ENCODE data around the gene SLCO3A1. TPM values are rescaled to one million over a fixed set of nuclear protein-coding genes. Genes with fewer than 3 reads are reported as not detected.

Gene SLCO3A1
- total and polyA plus RNA-seq, 12 donors: 1.8 to 26.6 (median 17.2) TPM

DNA sequence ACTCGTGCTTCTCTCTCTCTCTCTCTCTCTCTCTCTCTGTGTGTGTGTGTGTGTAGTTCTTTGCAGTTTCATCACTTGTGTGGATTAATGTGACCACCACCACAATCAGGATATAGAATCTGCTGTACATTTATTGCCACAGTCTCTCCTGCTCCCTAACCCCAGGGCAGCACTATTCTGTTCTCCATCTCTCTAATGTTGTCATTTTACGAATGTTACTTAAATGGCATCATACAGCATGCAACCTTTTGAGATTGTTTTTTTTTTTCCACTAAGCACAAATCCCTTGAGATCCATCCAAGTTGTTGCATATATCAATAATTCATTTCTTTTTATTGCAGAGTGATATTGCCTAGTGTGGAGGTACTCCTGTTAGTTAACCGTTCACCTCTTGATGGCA, 26.9 kb downstream of the SLCO3A1 start:
- no peak for DNase-seq
- Histone ChIP-seq H3K4me3 (no peak overlapping the region), H3K36me3 (replicated peaks in 1 of 2) (no peaks in the 10 kb centered on the region), H3K27me3 (no peaks in the 10 kb centered on the region), H3K27ac (no peak overlapping the region), H3K9me3 (replicated peaks in 1 of 3) (no peaks in the 10 kb centered on the region), H3K4me1 (replicated peaks in 1 of 2) (no peaks in the 10 kb centered on the region)
- intact Hi-C loops (cut with DNase I): no loop called here
- 87 to 97% (median 93%) methylated on average over 3 of the region's 3 CpGs for WGBS, 4 donors
- TF ChIP-seq, protein P1, sequence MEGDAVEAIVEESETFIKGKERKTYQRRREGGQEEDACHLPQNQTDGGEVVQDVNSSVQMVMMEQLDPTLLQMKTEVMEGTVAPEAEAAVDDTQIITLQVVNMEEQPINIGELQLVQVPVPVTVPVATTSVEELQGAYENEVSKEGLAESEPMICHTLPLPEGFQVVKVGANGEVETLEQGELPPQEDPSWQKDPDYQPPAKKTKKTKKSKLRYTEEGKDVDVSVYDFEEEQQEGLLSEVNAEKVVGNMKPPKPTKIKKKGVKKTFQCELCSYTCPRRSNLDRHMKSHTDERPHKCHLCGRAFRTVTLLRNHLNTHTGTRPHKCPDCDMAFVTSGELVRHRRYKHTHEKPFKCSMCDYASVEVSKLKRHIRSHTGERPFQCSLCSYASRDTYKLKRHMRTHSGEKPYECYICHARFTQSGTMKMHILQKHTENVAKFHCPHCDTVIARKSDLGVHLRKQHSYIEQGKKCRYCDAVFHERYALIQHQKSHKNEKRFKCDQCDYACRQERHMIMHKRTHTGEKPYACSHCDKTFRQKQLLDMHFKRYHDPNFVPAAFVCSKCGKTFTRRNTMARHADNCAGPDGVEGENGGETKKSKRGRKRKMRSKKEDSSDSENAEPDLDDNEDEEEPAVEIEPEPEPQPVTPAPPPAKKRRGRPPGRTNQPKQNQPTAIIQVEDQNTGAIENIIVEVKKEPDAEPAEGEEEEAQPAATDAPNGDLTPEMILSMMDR (IDR thresholded peaks at IDR 0.05): no peak
- no peak for TF ChIP-seq POLR2A (IDR thresholded peaks at IDR 0.05)

DNA sequence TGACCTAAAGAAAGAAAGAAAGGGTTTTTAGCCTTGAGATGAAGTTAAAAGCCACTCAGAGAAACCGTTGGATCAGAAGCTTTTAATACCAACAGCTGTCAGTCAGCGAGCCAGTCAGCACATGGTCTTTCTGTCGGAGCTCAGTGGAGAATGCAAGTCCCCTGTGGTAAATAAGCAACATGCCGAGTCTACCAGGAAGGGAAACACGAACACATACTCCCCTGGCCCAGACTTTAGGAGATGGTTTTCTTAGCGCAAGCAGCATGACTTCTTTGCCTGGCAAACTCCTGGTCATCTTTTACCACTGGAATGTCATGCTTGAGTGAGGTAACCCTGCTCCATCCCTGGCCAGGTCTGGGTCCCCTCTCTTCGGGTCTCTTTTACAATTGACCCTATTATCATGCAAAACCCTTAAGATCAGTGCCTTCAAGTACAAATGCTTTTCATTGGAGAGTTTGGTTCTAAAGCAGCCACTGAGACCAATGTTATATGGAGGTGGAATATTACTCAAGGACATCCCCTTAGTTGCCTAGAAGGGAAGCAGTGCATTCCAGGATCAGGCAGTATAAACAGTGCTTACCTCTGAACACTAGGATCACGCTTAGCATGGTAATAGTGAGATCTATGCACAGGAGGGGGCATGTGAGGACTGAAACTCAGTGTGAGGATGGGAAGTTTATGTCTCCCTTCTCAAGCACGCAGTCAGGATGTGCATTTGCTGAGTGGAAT, 28.2 kb downstream of the SLCO3A1 start:
- no peak for TF ChIP-seq POLR2A (IDR thresholded peaks at IDR 0.05)
- TF ChIP-seq, protein P1 (IDR thresholded peaks at IDR 0.05): no peak
- no peaks in the 10 kb centered on the region for H3K4me1 ChIP-seq (replicated peaks in 1 of 2)
- intact Hi-C loops (cut with DNase I): no loop called here
- H3K27ac ChIP-seq: no peak overlapping the region
- H3K27me3 ChIP-seq: no peaks in the 10 kb centered on the region
- 84 to 88% (median 85%) methylated on average over 9 of the region's 9 CpGs for WGBS, 4 donors
- DNase-seq: no peak
- no peaks in the 10 kb centered on the region for H3K36me3 ChIP-seq (replicated peaks in 1 of 2)
- H3K9me3 ChIP-seq (replicated peaks in 1 of 3): no peaks in the 10 kb centered on the region
- H3K4me3 ChIP-seq: no peak overlapping the region

DNA sequence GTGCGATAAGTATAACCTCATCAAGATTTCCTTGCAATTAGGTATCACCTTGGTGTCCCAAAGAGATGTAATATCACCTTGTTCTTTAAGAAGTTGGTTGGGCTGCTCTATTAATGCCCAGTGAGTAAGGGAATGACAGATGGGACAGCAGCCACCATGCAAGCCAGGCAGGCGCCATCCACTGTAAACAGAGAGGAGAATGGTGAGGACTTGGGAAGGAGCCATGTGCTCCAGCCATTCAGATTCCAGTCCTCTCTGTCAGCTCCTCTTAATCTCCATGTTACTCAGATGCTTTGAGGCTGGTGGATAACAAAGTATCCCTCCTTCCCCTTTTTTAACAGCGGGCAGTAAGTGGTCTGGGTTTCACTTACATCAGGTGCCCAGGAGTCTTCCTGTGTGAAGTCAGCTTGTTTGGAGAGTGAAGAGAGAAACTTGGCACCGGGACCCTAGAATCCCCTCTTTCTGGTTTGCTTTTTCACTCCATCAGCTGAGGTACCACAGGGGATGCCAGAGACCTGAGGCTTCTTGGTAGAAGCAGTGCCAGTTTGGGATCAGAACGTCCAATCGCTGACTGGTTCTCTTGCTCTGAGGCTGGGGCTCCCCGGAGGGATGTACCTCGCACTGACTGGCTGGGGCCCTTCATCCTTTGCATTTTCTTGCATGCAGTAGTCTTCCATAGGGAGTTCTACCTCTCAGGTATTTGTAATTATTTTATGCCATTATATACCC, 29.5 kb downstream of the SLCO3A1 start:
- peaks cover 0 to 4% of the 10 kb centered on the region in 2 donors for H3K4me1 ChIP-seq (replicated peaks in 1 of 2)
- intact Hi-C loops (cut with DNase I): no loop called here
- H3K36me3 ChIP-seq (replicated peaks in 1 of 2): no peaks in the 10 kb centered on the region
- DNase-seq: no peak
- no peak overlapping the region for H3K27ac ChIP-seq
- no peaks in the 10 kb centered on the region for H3K9me3 ChIP-seq (replicated peaks in 1 of 3)
- TF ChIP-seq, protein P1 (IDR thresholded peaks at IDR 0.05): no peak
- no peak for TF ChIP-seq POLR2A (IDR thresholded peaks at IDR 0.05)
- no peaks in the 10 kb centered on the region for H3K27me3 ChIP-seq
- 80 to 95% (median 90%) methylated on average over 7 to 8 of the region's 8 CpGs for WGBS, 4 donors
- no peak overlapping the region for H3K4me3 ChIP-seq

DNA sequence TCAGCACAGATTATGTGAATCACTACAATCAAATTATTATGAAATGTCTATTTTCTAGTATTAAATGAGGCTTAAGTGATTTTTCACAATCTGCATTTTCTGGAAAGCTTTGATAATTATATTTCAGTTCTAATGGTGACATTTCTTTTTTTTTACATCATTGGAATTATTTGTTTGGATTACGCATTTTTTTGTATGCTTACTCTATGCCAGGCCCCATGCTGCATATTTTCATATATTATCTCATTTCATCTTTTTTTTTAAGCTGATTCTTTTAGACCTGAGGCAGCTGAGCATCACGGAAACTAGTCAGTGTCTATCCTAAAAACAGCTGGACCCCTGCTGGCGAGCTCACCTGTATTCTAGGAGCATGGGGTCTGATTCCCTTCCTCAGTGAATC, 31.1 kb downstream of the SLCO3A1 start:
- no peak overlapping the region for H3K4me3 ChIP-seq
- H3K9me3 ChIP-seq (replicated peaks in 1 of 3): no peaks in the 10 kb centered on the region
- peaks cover 0 to 4% of the 10 kb centered on the region in 2 donors for H3K4me1 ChIP-seq (replicated peaks in 1 of 2)
- H3K36me3 ChIP-seq (replicated peaks in 1 of 2): no peaks in the 10 kb centered on the region
- 90 to 96% (median 92%) methylated on average over 3 of the region's 3 CpGs for WGBS, 4 donors
- TF ChIP-seq, protein P1 (IDR thresholded peaks at IDR 0.05): no peak
- TF ChIP-seq POLR2A (IDR thresholded peaks at IDR 0.05): no peak
- intact Hi-C loops (cut with DNase I): no loop called here
- no peak overlapping the region for H3K27ac ChIP-seq
- no peak for DNase-seq
- no peaks in the 10 kb centered on the region for H3K27me3 ChIP-seq

Data from adrenal gland (tissue), 12 donors.